Naive B cell (primary cell): ENCODE data around the gene GJA9. TPM values are rescaled to one million over a fixed set of nuclear protein-coding genes. Genes with fewer than 3 reads are reported as not detected.

ENCODE experiments used
- ATAC-seq, 2 donors: fragments of 150-1000 bp; cut with Tn5 transposase; 2 replicates each; pipeline ENCODE4 v1.10.0; 2021; ENCODE audit warnings: low read depth in 2 of 2, mild to moderate bottlenecking in 2 of 2, moderate library complexity in 2 of 2
- DNase-seq: peaks from one replicate; pipeline ENCODE4 v3.0.0; 2022
- H3K27ac Mint-ChIP-seq, 6 donors: one replicate each; pipeline ENCODE4 v1.8.0; 2020 to 2022; ENCODE audit warnings: mild to moderate bottlenecking in 6 of 6, mixed read lengths in 6 of 6, moderate library complexity in 5 of 6, inconsistent platforms in 2 of 6
- H3K27me3 Mint-ChIP-seq, 3 donors: one replicate each; pipeline ENCODE4 v1.8.0; 2021 to 2022; ENCODE audit warnings: mixed read lengths in 3 of 3, mild to moderate bottlenecking in 1 of 3
- H3K36me3 Mint-ChIP-seq, 2 donors: one replicate each; pipeline ENCODE4 v1.8.0; 2020 to 2022; ENCODE audit warnings: mixed read lengths in 2 of 2, inconsistent platforms in 1 of 2, mild to moderate bottlenecking in 1 of 2
- H3K4me1 Mint-ChIP-seq, 3 donors: one replicate each; pipeline ENCODE4 v1.8.0; 2020 to 2022; ENCODE audit warnings: mixed read lengths in 3 of 3, inconsistent platforms in 1 of 3, mild to moderate bottlenecking in 1 of 3, moderate library complexity in 1 of 3
- H3K4me3 Mint-ChIP-seq, 8 donors: one replicate each; pipeline ENCODE4 v1.8.0; 2020 to 2022; ENCODE audit warnings: mild to moderate bottlenecking in 8 of 8, mixed read lengths in 8 of 8, moderate library complexity in 8 of 8, inconsistent platforms in 2 of 8
- H3K9me3 Mint-ChIP-seq, 7 donors: one replicate each; pipeline ENCODE4 v1.8.0; 2020 to 2022; ENCODE audit warnings: mixed read lengths in 7 of 7, mild to moderate bottlenecking in 5 of 7, inconsistent platforms in 2 of 7, moderate library complexity in 1 of 7
- polyA plus RNA-seq, 6 donors: library from polyadenylated mRNA; unstranded; fragments of 300-500 nt; fragmentation: Illumina TruSeq; gene quantifications; one replicate each; pipeline ENCODE4 v1.2.3, GENCODE V29; 2021; ENCODE audit warnings: low read depth in 6 of 6

GJA9 gene
- polyA plus RNA-seq, 6 donors from 2014 or later: not detected

DNA sequence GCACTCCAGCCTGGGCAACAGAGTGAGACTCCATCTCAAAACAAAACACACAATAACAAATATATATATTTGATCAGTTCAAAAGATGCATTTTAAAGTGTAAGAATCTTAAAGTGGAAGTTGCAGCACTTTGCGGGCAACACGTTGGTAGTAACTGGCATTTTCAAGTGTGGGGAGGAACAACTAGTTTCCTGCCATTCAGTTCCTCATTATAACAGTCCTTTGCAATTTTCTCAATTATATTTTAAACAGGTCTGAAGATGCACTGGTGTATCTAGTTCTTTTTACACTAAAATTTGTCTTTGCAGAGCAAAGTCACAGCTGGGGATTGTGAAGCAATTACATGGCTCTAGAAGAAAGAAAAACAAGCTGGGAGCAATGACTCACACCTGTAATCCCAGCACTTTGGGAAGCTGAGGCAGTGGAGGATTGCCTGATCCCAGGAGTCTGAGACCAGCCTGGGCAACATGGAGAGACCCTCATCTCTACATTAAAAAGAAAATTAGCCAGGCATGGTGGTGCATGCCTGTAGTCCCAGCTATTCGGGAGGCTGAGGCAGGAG lies 47.1 kb downstream of the GJA9 start:
- H3K9me3 Mint-ChIP-seq: no peaks in the 10 kb centered on the region
- ATAC-seq (no peak), DNase-seq (no peak)
- H3K36me3 Mint-ChIP-seq: no peaks in the 10 kb centered on the region
- peaks cover 12 to 20% (median 19%) of the 10 kb centered on the region in 3 donors for H3K27me3 Mint-ChIP-seq
- peaks cover 2 to 5% (median 5%) of the 10 kb centered on the region in 3 donors for H3K4me1 Mint-ChIP-seq
- peak overlapping the region in 1 of 8 donors; percentile 30 for H3K4me3 Mint-ChIP-seq
- peak overlapping the region in 1 of 6 donors; percentile 24 for H3K27ac Mint-ChIP-seq

DNA sequence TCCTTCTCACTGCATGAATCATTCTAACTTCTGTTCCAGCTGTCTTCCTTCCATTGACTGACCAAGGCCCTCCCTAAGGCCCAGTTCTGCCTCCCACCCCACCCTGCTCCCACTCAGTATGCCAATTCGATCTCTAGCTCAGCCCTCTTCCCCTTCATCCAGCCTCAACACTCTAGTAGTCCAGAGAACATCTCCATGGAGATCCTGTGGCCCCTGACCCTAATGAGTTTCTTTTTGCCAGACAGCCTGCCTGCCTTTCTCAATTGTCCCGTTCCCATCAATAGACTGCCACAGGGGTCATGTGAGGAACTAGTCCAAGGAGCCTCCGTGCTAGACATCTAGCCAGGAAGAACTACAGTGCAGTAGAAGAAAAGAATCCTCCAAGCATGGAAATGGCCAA lies 48.2 kb downstream of the GJA9 start:
- ATAC-seq: no peak

DNA sequence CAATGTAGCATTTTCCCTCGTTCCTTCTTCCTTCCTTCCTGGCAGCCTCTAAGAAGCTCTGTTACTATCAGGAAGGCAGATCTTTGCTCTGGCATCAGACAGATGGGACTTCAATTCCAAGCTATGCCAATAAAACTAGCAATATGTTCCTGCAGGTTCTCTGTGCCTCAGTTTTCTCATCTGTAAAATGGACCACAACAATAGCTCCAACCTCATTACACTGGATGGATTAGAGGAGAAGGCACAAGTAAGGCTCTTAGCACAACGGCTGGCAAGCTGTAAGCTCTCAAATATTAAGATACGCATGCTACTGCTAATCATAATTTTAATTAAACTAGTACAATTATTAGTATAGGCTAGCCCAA lies 49.0 kb downstream of the GJA9 start:
- DNase-seq: no peak
- no peak overlapping the region for H3K4me3 Mint-ChIP-seq
- H3K27ac Mint-ChIP-seq: no peak overlapping the region
- no peak for ATAC-seq
- H3K27me3 Mint-ChIP-seq: peaks cover 16 to 26% (median 20%) of the 10 kb centered on the region in 3 donors
- no peaks in the 10 kb centered on the region for H3K36me3 Mint-ChIP-seq
- peaks cover 2 to 5% (median 5%) of the 10 kb centered on the region in 3 donors for H3K4me1 Mint-ChIP-seq
- no peaks in the 10 kb centered on the region for H3K9me3 Mint-ChIP-seq

More for the DNA sequence above, 48.2 kb downstream of the GJA9 start:
- no peak for DNase-seq
- Mint-ChIP-seq H3K27ac (peak overlapping the region in 1 of 6 donors; percentile 77), H3K4me3 (no peak overlapping the region), H3K9me3 (no peaks in the 10 kb centered on the region), H3K27me3 (peaks cover 16 to 26% (median 20%) of the 10 kb centered on the region in 3 donors), H3K36me3 (no peaks in the 10 kb centered on the region), H3K4me1 (peaks cover 2 to 5% (median 5%) of the 10 kb centered on the region in 3 donors)

DNA sequence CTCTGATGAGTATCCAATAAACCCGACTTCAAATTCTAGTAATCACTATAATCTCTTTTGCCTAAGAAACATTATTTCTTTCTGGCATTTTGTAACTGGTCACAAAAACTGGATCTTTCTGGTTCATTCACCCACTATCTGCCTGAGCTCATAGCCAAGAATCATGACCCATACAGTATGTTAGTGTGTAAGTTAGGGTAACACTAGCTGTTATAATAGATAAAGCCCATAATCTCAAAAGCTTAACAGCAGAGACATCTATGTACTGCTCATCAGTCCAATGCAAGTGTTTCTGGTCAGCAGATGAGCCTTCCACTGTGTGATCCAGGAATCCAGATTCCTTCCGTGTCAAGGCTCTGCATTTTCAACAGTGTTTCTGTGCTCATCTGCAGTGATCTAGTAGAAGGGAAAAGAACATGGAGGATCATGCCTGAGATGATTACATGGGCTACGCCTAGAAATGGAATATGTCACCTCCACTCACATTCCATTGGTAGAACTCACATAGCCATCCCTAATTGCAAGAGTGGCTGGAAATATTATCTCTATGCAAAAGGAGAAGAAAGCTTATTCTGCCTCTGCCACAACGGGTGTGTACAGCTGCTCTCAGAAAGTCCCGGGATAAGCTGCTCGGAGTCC lies 49.5 kb downstream of the GJA9 start:
- no peaks in the 10 kb centered on the region for H3K9me3 Mint-ChIP-seq
- peaks cover 16 to 26% (median 20%) of the 10 kb centered on the region in 3 donors for H3K27me3 Mint-ChIP-seq
- H3K4me3 Mint-ChIP-seq: no peak overlapping the region
- H3K36me3 Mint-ChIP-seq: no peaks in the 10 kb centered on the region
- H3K27ac Mint-ChIP-seq: no peak overlapping the region
- no peak for ATAC-seq
- no peak for DNase-seq
- H3K4me1 Mint-ChIP-seq: peaks cover 2 to 5% (median 5%) of the 10 kb centered on the region in 3 donors

DNA sequence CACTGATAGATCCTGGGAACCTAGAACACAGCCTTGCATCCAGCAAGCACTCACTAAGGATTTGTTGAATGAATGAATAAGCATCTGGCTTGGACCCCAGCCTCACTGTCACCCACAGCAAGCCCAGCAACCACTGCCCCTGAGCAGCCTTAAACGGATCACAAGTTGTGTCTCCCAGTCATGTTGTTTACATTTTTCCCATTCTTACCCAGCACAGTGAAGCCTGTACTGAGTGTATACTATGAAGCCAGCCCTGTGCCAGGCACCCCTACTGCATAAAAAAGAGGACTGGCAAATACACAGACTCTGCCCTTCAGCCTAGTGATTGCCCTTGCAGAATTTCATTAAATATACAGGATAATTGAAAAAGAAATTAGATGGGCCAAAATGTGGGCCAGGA lies 52.0 kb downstream of the GJA9 start:
- H3K4me1 Mint-ChIP-seq: no peaks in the 10 kb centered on the region
- H3K9me3 Mint-ChIP-seq: no peaks in the 10 kb centered on the region
- H3K4me3 Mint-ChIP-seq: no peak overlapping the region
- DNase-seq: no peak
- H3K36me3 Mint-ChIP-seq: no peaks in the 10 kb centered on the region
- no peak for ATAC-seq
- H3K27me3 Mint-ChIP-seq: peaks cover 23 to 48% (median 27%) of the 10 kb centered on the region in 3 donors
- H3K27ac Mint-ChIP-seq: no peak overlapping the region

DNA sequence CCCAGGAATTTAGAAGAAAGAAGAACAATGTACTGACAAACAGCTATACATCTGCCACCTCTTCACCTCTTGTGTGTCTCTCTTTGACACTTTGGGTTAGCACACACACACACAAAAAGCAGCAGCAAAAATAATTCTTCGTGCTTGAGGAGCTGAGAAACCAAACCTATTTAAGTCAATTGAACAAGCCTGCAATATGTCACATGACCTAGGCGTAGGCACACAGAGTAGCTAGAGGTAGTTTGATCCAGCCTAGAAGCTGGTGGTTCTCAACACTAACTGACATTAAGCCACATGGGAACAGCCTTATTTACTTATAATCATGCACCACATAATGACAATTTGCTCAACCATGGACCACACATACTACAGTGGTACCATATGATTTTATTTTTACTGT lies 54.1 kb downstream of the GJA9 start:
- ATAC-seq: no peak
- Mint-ChIP-seq H3K9me3 (no peaks in the 10 kb centered on the region), H3K27ac (no peak overlapping the region), H3K27me3 (peaks cover 26 to 54% (median 33%) of the 10 kb centered on the region in 3 donors), H3K4me3 (no peak overlapping the region), H3K4me1 (no peaks in the 10 kb centered on the region), H3K36me3 (no peaks in the 10 kb centered on the region)
- no peak for DNase-seq

DNA sequence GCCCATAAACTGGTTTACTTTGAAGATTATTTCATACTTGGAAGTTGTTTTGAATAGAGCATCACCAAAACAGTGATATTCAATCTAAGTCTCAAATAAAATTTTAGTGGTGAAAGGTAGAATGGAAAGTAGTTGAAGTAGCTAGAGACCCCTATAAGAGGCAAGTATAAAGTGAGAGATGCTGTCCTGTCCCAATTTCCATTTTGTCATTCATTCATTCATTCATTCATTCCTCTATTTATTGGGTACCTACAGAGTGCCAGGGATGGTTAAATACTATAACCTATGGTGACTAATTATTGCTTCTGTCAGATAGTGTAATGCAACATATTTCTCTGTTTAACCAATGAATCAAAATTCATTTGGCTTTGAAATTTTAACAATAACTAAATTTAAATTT lies 54.5 kb downstream of the GJA9 start:
- H3K36me3 Mint-ChIP-seq: no peaks in the 10 kb centered on the region
- ATAC-seq (no peak), DNase-seq (no peak)
- no peak overlapping the region for H3K27ac Mint-ChIP-seq
- no peaks in the 10 kb centered on the region for H3K4me1 Mint-ChIP-seq
- H3K27me3 Mint-ChIP-seq: peaks cover 30 to 58% (median 36%) of the 10 kb centered on the region in 3 donors
- H3K9me3 Mint-ChIP-seq: no peaks in the 10 kb centered on the region
- H3K4me3 Mint-ChIP-seq: no peak overlapping the region

DNA sequence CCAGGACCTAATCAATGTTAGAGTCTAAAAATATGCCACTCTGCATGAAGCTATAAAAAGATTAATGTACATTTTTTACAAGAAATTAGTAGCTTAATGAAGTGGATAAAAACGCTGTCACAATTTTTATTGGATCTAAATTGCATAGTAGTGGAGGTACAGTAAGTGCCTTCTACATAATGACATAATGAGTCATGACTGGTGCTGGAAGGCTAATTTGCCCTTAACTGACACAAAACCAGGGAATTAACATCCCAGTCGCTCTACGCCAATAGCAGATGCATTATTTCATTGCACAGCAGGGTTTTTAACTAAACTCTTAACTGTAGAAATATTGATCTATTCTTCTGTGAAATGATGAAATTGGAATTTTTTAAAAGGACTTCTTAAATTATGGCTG lies 55.1 kb downstream of the GJA9 start:
- no peak overlapping the region for H3K27ac Mint-ChIP-seq
- H3K27me3 Mint-ChIP-seq: peaks cover 36 to 63% (median 38%) of the 10 kb centered on the region in 3 donors
- no peak for ATAC-seq

More for the DNA sequence above, 55.1 kb downstream of the GJA9 start:
- no peaks in the 10 kb centered on the region for H3K9me3 Mint-ChIP-seq
- DNase-seq: no peak
- no peaks in the 10 kb centered on the region for H3K4me1 Mint-ChIP-seq
- no peaks in the 10 kb centered on the region for H3K36me3 Mint-ChIP-seq
- H3K4me3 Mint-ChIP-seq: no peak overlapping the region

Other genes starting within 250 kb of the GJA9 start
- gene RRAGC, start 21.8 kb downstream of the GJA9 start, polyA plus RNA-seq: 10 to 100 TPM; 13.9 to 18.7 (median 14.8) TPM
- gene MYCBP, start 8.2 kb downstream of the GJA9 start, polyA plus RNA-seq: 10 to 100 TPM; 30.9 to 49.5 (median 35.7) TPM
- gene RHBDL2, start 60.2 kb upstream of the GJA9 start, polyA plus RNA-seq: not detected
- gene AKIRIN1, start 109.7 kb upstream of the GJA9 start, polyA plus RNA-seq: 10 to 100 TPM; 61.9 to 89.7 (median 76.1) TPM
- 100 to 1,000 TPM; 232 to 288 (median 258) TPM for gene NDUFS5, start 144.8 kb upstream of the GJA9 start, polyA plus RNA-seq